ENCODE data around the gene ACVR1C.

GRCh38 chr2:157559061-157559460, 69.6 kb downstream of the ACVR1C start:
- no peak for TF ChIP-seq CTCF (IDR thresholded peaks at IDR 0.05)
- no peak for TF ChIP-seq POLR2A (IDR thresholded peaks at IDR 0.05)

Measured in right lobe of liver (tissue), 4 donors.